BE2C (cell line): Measurements from ENCODE around the gene LAS1L.

Source experiments
- DNase-seq: peaks from one replicate; pipeline ENCODE4 v3.0.0-alpha.2; 2020
- H3K27me3 ChIP-seq: fragments of 250-450 bp; sonication (Bioruptor Pico); 2 replicates; pipeline ENCODE4 v1.5.1; 2020; ENCODE audit warnings: mild to moderate bottlenecking
- H3K36me3 ChIP-seq: fragments of 250-450 bp; sonication (Bioruptor Pico); 2 replicates; pipeline ENCODE4 v1.5.1; 2020; ENCODE audit warnings: mild to moderate bottlenecking
- H3K4me1 ChIP-seq: fragments of 250-450 bp; sonication (Bioruptor Pico); 2 replicates; pipeline ENCODE4 v1.5.1; 2020
- H3K4me3 ChIP-seq: 2 replicates; pipeline ENCODE4 v1.5.1; 2011; ENCODE audit warnings: low read depth, low read length
- H3K9me3 ChIP-seq: fragments of 250-450 bp; sonication (Bioruptor Pico); 2 replicates; pipeline ENCODE4 v1.5.1; 2020
- CTCF ChIP-seq: IDR thresholded peaks from 2 replicates; pipeline ENCODE4 v1.5.1; 2012; ENCODE audit warnings: mild to moderate bottlenecking, low read depth, low read length

The LAS1L gene

GRCh38 chrX:65509400-65509799 lies 25.2 kb downstream of the LAS1L start:
- Histone ChIP-seq H3K4me1 (no peaks in the 10 kb centered on the region), H3K4me3 (no peak overlapping the region), H3K36me3 (no peaks in the 10 kb centered on the region), H3K27me3 (no peaks in the 10 kb centered on the region), H3K9me3 (no peaks in the 10 kb centered on the region)
- DNase-seq: no peak
- no peak for TF ChIP-seq CTCF

DNA sequence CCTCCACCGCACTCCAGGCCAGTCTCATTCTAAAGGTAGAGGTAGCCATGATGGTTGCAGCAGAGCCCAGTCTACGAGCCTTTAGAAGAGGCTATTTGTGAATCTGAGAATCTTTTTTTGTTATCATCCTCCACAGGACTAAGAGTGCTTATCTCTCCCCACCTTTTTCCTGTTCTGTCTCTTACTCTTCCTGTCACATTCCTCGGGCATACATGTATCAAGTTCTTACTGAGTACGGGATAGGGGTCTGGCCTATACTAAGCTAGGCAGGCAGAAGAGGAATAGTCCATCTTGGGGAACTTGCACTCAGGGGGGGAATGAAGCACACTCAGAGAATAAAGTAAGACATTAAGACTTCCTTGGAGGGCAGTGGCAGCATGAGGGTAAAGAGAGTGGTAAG lies 25.7 kb downstream of the LAS1L start:
- H3K4me3 ChIP-seq: no peak overlapping the region
- no peaks in the 10 kb centered on the region for H3K4me1 ChIP-seq
- DNase-seq: no peak
- H3K36me3 ChIP-seq: no peaks in the 10 kb centered on the region
- TF ChIP-seq CTCF: no peak
- H3K9me3 ChIP-seq: no peaks in the 10 kb centered on the region
- no peaks in the 10 kb centered on the region for H3K27me3 ChIP-seq

DNA sequence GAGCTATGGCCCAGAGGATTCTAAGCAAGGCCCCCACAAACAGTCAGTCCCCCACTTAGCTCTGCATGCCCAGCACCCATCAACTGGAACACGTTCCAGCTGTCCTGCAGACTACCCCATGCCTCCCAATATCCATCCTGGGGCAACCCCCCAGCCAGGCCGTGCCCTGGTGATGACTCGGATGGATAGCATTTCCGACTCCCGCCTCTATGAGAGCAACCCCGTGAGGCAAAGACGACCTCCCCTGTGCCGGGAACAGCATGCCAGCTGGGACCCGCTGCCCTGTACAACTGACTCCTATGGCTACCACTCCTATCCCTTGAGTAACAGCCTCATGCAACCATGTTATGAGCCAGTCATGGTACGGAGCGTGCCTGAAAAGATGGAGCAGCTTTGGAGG lies 32.0 kb downstream of the LAS1L start:
- no peak for TF ChIP-seq CTCF

DNA sequence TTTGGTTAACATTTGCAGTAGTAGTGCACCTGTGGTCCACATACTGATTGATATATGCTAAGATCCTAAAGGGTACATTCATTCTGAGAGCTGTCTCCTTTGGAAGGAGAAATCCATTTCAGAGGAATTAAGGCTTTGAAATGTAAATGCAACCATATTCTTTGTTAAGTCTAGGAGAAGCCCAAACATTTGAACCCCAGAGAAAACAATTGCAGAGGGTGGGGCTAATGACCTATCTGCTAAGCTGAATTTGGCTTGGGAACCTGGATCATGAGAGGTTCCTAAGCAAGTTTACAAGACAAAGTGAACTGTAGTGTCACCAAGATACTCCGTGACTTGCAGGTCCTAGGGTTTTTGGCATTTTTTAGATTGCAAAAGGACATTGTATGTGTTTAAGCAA lies 41.2 kb downstream of the LAS1L start:
- TF ChIP-seq CTCF: no peak
- no peak for DNase-seq
- H3K4me3 ChIP-seq: no peak overlapping the region
- H3K9me3 ChIP-seq: no peaks in the 10 kb centered on the region
- H3K27me3 ChIP-seq: no peaks in the 10 kb centered on the region
- no peaks in the 10 kb centered on the region for H3K36me3 ChIP-seq
- H3K4me1 ChIP-seq: no peaks in the 10 kb centered on the region

More for the DNA sequence above, 32.0 kb downstream of the LAS1L start:
- no peak for DNase-seq
- Histone ChIP-seq H3K4me1 (no peaks in the 10 kb centered on the region), H3K27me3 (no peaks in the 10 kb centered on the region), H3K4me3 (no peak overlapping the region), H3K36me3 (no peaks in the 10 kb centered on the region), H3K9me3 (no peaks in the 10 kb centered on the region)

GRCh38 chrX:65491620-65492019 lies 43.0 kb downstream of the LAS1L start:
- H3K4me3 ChIP-seq: no peak overlapping the region
- H3K4me1 ChIP-seq: no peaks in the 10 kb centered on the region
- no peak for DNase-seq
- no peaks in the 10 kb centered on the region for H3K27me3 ChIP-seq
- H3K9me3 ChIP-seq: no peaks in the 10 kb centered on the region
- no peak for TF ChIP-seq CTCF
- no peaks in the 10 kb centered on the region for H3K36me3 ChIP-seq

GRCh38 chrX:65488495-65488894 lies 46.1 kb downstream of the LAS1L start:
- H3K27me3 ChIP-seq: no peaks in the 10 kb centered on the region
- no peak for TF ChIP-seq CTCF
- H3K4me3 ChIP-seq: no peak overlapping the region
- H3K4me1 ChIP-seq: no peaks in the 10 kb centered on the region
- H3K9me3 ChIP-seq: no peaks in the 10 kb centered on the region
- H3K36me3 ChIP-seq: no peaks in the 10 kb centered on the region
- no peak for DNase-seq
